AG09309 (cell line): ENCODE results near the gene KCNK6.
"Not testable (repeated sequence)": the region's sequence is repeated elsewhere in the genome, so short reads cannot be mapped to it uniquely, and the experiment has no call there.

Source experiments
- DNase-seq: peaks from one replicate; pipeline ENCODE4 v3.0.0-alpha.2; 2010; ENCODE audit warnings: low read depth
- H3K4me3 ChIP-seq: 2 replicates; pipeline ENCODE4 v1.5.1; 2011; ENCODE audit warnings: mild to moderate bottlenecking, low read depth, low read length, moderate library complexity; ENCODE audit not compliant: control insufficient read depth
- TF ChIP-seq, protein P1 (sequence below): IDR thresholded peaks from 2 replicates; pipeline ENCODE4 v1.5.1; 2011; ENCODE audit warnings: mild to moderate bottlenecking, low read depth, low read length, inconsistent platforms; ENCODE audit not compliant: insufficient read depth, control insufficient read depth; ENCODE audit errors: missing control alignments

KCNK6 gene

GRCh38 chr19:38360351-38360750 lies 40.7 kb downstream of the KCNK6 start:
- no peak overlapping the region for H3K4me3 ChIP-seq
- TF ChIP-seq, protein P1, sequence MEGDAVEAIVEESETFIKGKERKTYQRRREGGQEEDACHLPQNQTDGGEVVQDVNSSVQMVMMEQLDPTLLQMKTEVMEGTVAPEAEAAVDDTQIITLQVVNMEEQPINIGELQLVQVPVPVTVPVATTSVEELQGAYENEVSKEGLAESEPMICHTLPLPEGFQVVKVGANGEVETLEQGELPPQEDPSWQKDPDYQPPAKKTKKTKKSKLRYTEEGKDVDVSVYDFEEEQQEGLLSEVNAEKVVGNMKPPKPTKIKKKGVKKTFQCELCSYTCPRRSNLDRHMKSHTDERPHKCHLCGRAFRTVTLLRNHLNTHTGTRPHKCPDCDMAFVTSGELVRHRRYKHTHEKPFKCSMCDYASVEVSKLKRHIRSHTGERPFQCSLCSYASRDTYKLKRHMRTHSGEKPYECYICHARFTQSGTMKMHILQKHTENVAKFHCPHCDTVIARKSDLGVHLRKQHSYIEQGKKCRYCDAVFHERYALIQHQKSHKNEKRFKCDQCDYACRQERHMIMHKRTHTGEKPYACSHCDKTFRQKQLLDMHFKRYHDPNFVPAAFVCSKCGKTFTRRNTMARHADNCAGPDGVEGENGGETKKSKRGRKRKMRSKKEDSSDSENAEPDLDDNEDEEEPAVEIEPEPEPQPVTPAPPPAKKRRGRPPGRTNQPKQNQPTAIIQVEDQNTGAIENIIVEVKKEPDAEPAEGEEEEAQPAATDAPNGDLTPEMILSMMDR, result no peak
- no peak for DNase-seq

DNA sequence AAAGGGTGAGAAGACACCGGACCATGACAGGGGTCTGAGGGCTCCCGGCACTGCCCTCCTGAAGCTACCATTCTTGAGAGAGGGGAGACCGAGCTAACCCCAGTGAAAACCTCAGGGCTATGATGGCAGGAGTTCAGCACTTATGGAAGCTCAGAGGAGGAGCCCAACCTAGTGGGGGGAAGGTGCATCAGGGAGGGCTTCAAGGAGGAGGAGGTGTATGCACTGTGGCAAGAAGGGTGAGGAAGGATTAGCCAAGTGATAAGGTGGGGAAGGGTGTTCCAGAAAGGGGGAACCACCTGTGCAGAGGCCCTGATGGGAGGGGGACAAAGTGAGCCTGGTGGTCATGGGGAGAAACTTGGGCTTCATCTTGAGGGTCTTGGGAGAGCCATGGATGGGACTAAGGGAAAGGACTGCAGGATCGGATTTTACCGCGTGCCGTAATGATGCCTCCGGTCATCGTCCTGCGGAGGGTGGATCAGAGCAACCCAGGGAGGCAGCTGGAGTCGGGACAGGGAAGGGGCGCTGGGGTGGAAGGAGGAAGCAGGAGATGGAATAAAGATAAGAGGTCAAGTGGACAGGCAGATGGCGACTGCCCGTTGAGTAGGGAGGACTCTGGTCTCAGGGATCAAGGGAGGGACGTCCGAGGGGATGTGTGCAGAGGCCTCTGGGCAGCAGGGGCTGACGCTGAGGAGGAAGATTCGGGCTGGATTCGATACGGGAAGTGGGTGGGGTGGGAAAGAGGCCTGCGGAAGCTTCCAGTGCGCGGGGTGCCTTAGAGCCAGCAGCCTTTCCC lies 41.4 kb downstream of the KCNK6 start:
- H3K4me3 ChIP-seq, result peak overlapping the region; percentile 70
- TF ChIP-seq, protein P1, result no peak
- no peak for DNase-seq

GRCh38 chr19:38361633-38362075 lies 42.0 kb downstream of the KCNK6 start:
- H3K4me3 ChIP-seq, result peak overlapping the region; percentile 70
- TF ChIP-seq, protein P1, result peak; percentile 20
- DNase-seq, result no peak

- TF ChIP-seq, protein P1, result no peak
- no peak for DNase-seq
- H3K4me3 ChIP-seq, result peak overlapping the region; percentile 70
Observed at GRCh38 chr19:38362076-38362945, 42.7 kb downstream of the KCNK6 start.

DNA sequence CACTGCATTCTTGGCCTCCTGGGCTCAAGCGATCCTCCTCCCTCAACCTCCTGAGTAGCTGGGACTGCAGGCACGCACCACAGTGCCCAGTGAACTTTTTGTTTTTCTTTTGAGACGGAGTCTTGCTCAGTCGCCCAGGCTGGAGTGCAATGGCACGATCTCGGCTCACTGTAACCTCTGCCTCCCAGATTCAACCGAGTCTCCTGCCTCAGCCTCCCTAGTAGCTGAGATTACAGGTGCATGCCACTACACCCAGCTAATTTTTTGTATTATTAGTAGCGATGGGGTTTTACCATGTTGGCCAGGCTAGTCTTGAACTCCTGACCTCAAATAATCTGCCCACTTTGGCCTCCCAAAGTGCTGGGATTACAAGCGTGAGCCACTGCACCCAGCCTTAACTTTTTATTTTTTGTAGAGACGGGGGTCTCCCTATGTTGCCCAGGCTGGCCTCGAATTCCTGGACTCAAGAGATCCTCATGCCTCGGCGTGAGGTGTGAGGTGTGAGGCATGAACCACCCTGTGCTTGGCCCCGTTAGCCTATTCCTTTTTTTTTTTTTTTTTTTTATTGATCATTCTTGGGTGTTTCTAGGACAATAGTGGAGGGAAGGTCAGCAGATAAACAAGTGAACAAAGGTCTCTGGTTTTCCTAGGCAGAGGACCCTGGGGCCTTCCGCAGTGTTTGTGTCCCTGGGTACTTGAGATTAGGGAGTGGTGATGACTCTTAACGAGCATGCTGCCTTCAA lies 43.5 kb downstream of the KCNK6 start:
- H3K4me3 ChIP-seq, result peak overlapping the region; percentile 70; the same call in 1 of the 2 replicates
- not testable (repeated sequence) for DNase-seq

DNA sequence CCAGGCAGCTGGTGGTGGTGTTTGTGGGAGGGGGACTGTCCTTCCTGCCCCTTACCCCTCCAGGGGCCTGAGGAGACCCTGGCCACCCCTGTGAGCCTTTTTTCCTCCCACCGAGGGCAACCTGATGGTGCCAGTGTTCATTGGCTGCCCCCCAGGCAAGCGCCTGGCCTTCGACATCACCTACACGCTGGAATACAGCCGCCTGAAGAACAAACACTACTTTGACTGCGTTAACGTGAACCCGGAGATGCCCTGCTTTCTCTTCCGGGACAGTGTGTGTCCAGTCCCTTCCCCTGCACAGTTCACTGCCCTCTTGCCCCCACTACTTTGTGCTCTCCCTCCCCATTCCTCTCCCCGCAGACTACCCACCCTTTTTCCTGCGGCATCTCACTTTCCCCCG lies 47.4 kb downstream of the KCNK6 start:
- TF ChIP-seq, protein P1, result no peak
- no peak overlapping the region for H3K4me3 ChIP-seq
- no peak for DNase-seq
